GM18951 (cell line): ENCODE measurements around the gene F8A2.
"Not testable (repeated sequence)": the region's sequence is repeated elsewhere in the genome, so short reads cannot be mapped to it uniquely, and the experiment has no call there.

Experiments used
- POLR2A ChIP-seq: IDR thresholded peaks from 4 replicates; pipeline ENCODE4 v1.6.1; 2011; ENCODE audit warnings: mild to moderate bottlenecking; ENCODE audit not compliant: insufficient read length, insufficient read depth; ENCODE audit errors: extremely low read depth
- in situ Hi-C: fragments of 300-500 bp; cut with MboI; formaldehyde crosslinking; loops from one replicate; pipeline ENCODE4 v1.12.0; 2022; ENCODE audit warnings: low sequenced_read_pairs, mixed read lengths, inconsistent platforms; ENCODE audit not compliant: unreplicated experiment

Gene F8A2

GRCh38 chrX:155381843-155382528, at the start of gene F8A2:
F8A2 (plus strand) TSS chrX:155382095; CDS start chrX:155382115, 20 bp downstream.
- in situ Hi-C loops = not testable (repeated sequence)

- in situ Hi-C loops = no loop called here
Observed at GRCh38 chrX:155333544-155334100, 48.3 kb upstream of the F8A2 start.

GRCh38 chrX:155334486-155335336, 47.2 kb upstream of the F8A2 start, which contains the start of gene CLIC2:
CLIC2 (minus strand) TSS chrX:155334614; CDS start chrX:155334427, 187 bp downstream.
- in situ Hi-C loops = no loop called here
- TF ChIP-seq POLR2A = no peak

More at GRCh38 chrX:155333544-155334100, 48.3 kb upstream of the F8A2 start:
- TF ChIP-seq POLR2A = no peak

GRCh38 chrX:155335337-155335712, 46.6 kb upstream of the F8A2 start:
- in situ Hi-C loops = not testable (repeated sequence)

- in situ Hi-C loops = not testable (repeated sequence)
Observed at GRCh38 chrX:155345689-155346088, 36.2 kb upstream of the F8A2 start.

GRCh38 chrX:155349448-155349847, 32.4 kb upstream of the F8A2 start:
- in situ Hi-C loops = not testable (repeated sequence)

- in situ Hi-C loops = not testable (repeated sequence)
Observed at GRCh38 chrX:155363712-155364111, 18.2 kb upstream of the F8A2 start.

- in situ Hi-C loops = not testable (repeated sequence)
Observed at GRCh38 chrX:155373777-155374458, 8.0 kb upstream of the F8A2 start.

- in situ Hi-C loops = not testable (repeated sequence)
Observed at GRCh38 chrX:155379802-155380201, 2.1 kb upstream of the F8A2 start.

- in situ Hi-C loops = not testable (repeated sequence)
Observed at GRCh38 chrX:155382529-155382967, 653 bp downstream of the F8A2 start.

GRCh38 chrX:155389634-155390033, 7.7 kb downstream of the F8A2 start:
- TF ChIP-seq POLR2A = no peak
- in situ Hi-C loops = no loop called here

GRCh38 chrX:155394747-155395276, 12.9 kb downstream of the F8A2 start:
- in situ Hi-C loops = not testable (repeated sequence)

GRCh38 chrX:155406429-155406828, 24.5 kb downstream of the F8A2 start:
- in situ Hi-C loops = no loop called here
- TF ChIP-seq POLR2A = no peak

- in situ Hi-C loops = no loop called here
- no peak for TF ChIP-seq POLR2A
Observed at GRCh38 chrX:155417769-155418168, 35.9 kb downstream of the F8A2 start.
